HL-60/S4 treated with retinoic acid at 250 ng/mL for 4 days and 3 days (cell line): ENCODE results near the gene MCUB.
"Not testable (repeated sequence)": the region's sequence is repeated elsewhere in the genome, so short reads cannot be mapped to it uniquely, and the experiment has no call there.

Source experiments
- in situ Hi-C: fragments of 300-500 bp; cut with MboI; formaldehyde crosslinking; loops from 2 replicates; pipeline ENCODE4 v1.7.0; 2022; ENCODE audit warnings: low sequenced_read_pairs

The MCUB gene

GRCh38 chr4:109559983-109560686 lies at the start of gene MCUB:
TSS of gene MCUB (plus strand) at chr4:109560246. CDS start at chr4:109560338, 92 bp downstream.
- in situ Hi-C loops, result no loop called here

GRCh38 chr4:109510687-109511086 lies 49.4 kb upstream of the MCUB start:
- in situ Hi-C loops, result no loop called here

- in situ Hi-C loops, result no loop called here
Measured at GRCh38 chr4:109511414-109511813, 48.6 kb upstream of the MCUB start.

- in situ Hi-C loops, result not testable (repeated sequence)
Measured at GRCh38 chr4:109513368-109513767, 46.7 kb upstream of the MCUB start.

- in situ Hi-C loops, result no loop called here
Measured at GRCh38 chr4:109532182-109532581, 27.9 kb upstream of the MCUB start.

- in situ Hi-C loops, result no loop called here
Measured at GRCh38 chr4:109545401-109545800, 14.6 kb upstream of the MCUB start.

- in situ Hi-C loops, result no loop called here
Measured at GRCh38 chr4:109547394-109547793, 12.7 kb upstream of the MCUB start.

GRCh38 chr4:109548655-109549054 lies 11.4 kb upstream of the MCUB start:
- in situ Hi-C loops, result no loop called here

GRCh38 chr4:109552237-109552636 lies 7.8 kb upstream of the MCUB start:
- in situ Hi-C loops, result no loop called here

GRCh38 chr4:109553130-109553529 lies 6.9 kb upstream of the MCUB start:
- in situ Hi-C loops, result no loop called here

- in situ Hi-C loops, result no loop called here
Measured at GRCh38 chr4:109554971-109555370, 5.1 kb upstream of the MCUB start.

GRCh38 chr4:109557433-109557832 lies 2.6 kb upstream of the MCUB start:
- in situ Hi-C loops, result no loop called here

GRCh38 chr4:109558095-109558494 lies 2.0 kb upstream of the MCUB start:
- in situ Hi-C loops, result not testable (repeated sequence)

GRCh38 chr4:109559625-109559982 lies 442 bp upstream of the MCUB start:
- in situ Hi-C loops, result no loop called here

- in situ Hi-C loops, result no loop called here
Measured at GRCh38 chr4:109560687-109561461, 828 bp downstream of the MCUB start.

- in situ Hi-C loops, result no loop called here
Measured at GRCh38 chr4:109562457-109563239, 2.6 kb downstream of the MCUB start.

GRCh38 chr4:109571494-109571893 lies 11.4 kb downstream of the MCUB start:
- in situ Hi-C loops, result no loop called here

- in situ Hi-C loops, result no loop called here
Measured at GRCh38 chr4:109572154-109572553, 12.1 kb downstream of the MCUB start.

GRCh38 chr4:109574443-109574850 lies 14.4 kb downstream of the MCUB start:
- in situ Hi-C loops, result no loop called here

- in situ Hi-C loops, result no loop called here
Measured at GRCh38 chr4:109574931-109575804, 15.1 kb downstream of the MCUB start.

- in situ Hi-C loops, result no loop called here
Measured at GRCh38 chr4:109576462-109576861, 16.4 kb downstream of the MCUB start.
